Keratinocyte (primary cell): Measurements from ENCODE around the gene DMBX1.

Experiments used
- EZH2 ChIP-seq: IDR thresholded peaks from one replicate; pipeline ENCODE4 v1.6.1; 2012; ENCODE audit warnings: inconsistent platforms, mild to moderate bottlenecking, low read length, moderate library complexity
- TF ChIP-seq, protein P1 (sequence below), 3 experiments: IDR thresholded peaks in 1 of 3; conservative IDR thresholded peaks in 1 of 3; optimal IDR thresholded peaks in 1 of 3; 2 replicates in 2 of 3; 3 replicates in 1 of 3; pipeline versions ENCODE3 to v1.5.1; 2011; ENCODE audit warnings: low read length in 3 of 3, mild to moderate bottlenecking in 3 of 3, moderate library complexity in 2 of 3, control low read depth in 1 of 3, inconsistent platforms in 1 of 3; ENCODE audit not compliant: insufficient read depth in 2 of 3; ENCODE audit errors: extremely low read depth in 1 of 3

GRCh38 chr1:46471848-46472492 lies 17.7 kb upstream of the DMBX1 start:
- TF ChIP-seq, protein P1, sequence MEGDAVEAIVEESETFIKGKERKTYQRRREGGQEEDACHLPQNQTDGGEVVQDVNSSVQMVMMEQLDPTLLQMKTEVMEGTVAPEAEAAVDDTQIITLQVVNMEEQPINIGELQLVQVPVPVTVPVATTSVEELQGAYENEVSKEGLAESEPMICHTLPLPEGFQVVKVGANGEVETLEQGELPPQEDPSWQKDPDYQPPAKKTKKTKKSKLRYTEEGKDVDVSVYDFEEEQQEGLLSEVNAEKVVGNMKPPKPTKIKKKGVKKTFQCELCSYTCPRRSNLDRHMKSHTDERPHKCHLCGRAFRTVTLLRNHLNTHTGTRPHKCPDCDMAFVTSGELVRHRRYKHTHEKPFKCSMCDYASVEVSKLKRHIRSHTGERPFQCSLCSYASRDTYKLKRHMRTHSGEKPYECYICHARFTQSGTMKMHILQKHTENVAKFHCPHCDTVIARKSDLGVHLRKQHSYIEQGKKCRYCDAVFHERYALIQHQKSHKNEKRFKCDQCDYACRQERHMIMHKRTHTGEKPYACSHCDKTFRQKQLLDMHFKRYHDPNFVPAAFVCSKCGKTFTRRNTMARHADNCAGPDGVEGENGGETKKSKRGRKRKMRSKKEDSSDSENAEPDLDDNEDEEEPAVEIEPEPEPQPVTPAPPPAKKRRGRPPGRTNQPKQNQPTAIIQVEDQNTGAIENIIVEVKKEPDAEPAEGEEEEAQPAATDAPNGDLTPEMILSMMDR (optimal IDR thresholded peaks at IDR 0.05 in 1 of 3, IDR thresholded peaks at IDR 0.05 in 1 of 3, conservative IDR thresholded peaks at IDR 0.05 in 1 of 3; ENCODE audit: extremely low read depth in 1 of 3, insufficient read depth in 2 of 3, low read length in 3 of 3), result no peak
- TF ChIP-seq EZH2, result no peak
